Mucosa of stomach (tissue), 1 donor: ENCODE results near the gene ADRA2B.
"Not testable (repeated sequence)": the region's sequence is repeated elsewhere in the genome, so short reads cannot be mapped to it uniquely, and the experiment has no call there.

ENCODE experiments used
- H3K27me3 ChIP-seq: one replicate; pipeline ENCODE4 v1.7.0; 2013; ENCODE audit warnings: mild to moderate bottlenecking, low read length; ENCODE audit not compliant: control insufficient read depth, insufficient read depth
- H3K36me3 ChIP-seq: one replicate; pipeline ENCODE4 v1.7.0; 2013; ENCODE audit warnings: low read length; ENCODE audit not compliant: control insufficient read depth, insufficient read depth
- H3K4me1 ChIP-seq: one replicate; pipeline ENCODE4 v1.7.0; 2013; ENCODE audit warnings: mild to moderate bottlenecking, low read length; ENCODE audit not compliant: control insufficient read depth, insufficient read depth
- H3K4me3 ChIP-seq: one replicate; pipeline ENCODE4 v1.7.0; 2013; ENCODE audit warnings: low read length
- H3K9ac ChIP-seq: one replicate; pipeline ENCODE4 v1.7.0; 2013; ENCODE audit warnings: mild to moderate bottlenecking, low read length, moderate library complexity
- H3K9me3 ChIP-seq: one replicate; pipeline ENCODE4 v1.7.0; 2013; ENCODE audit warnings: mild to moderate bottlenecking, low read length, moderate library complexity; ENCODE audit not compliant: control insufficient read depth
- donor health status: Pancreatic carcinoma.

ADRA2B gene

DNA sequence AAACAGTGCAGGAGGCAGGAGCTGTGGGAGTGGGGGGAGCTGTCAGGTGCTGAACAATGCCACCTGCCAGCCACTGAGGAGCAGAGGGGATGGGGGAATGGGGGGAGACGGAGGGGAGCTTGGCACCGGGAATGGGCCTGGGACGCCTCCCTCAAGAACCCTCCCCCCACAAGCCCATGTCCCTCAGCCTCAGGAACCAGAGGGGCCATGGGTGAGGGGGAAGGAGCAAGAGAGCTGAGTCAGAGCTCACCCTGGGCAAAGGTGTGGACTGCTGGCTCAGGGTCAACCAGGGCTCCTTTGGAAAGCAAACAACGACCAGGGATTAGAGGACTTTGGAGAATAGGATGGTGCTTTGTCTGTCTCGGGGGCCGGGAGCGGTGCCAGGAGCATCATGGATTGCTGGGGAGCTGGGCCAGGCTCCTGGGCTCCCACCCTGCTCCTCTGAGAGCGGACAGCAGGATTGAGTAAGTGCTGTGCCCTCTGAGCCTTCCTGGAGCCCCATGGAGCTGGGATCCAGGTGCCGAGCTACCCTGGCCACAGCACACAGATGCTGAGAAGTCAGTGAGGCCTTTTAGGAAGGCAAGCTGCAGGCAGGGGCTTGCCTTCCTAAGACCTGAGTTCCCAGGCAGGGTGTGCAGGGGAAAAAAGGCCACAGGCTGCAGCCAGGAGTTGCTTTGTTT lies 48.3 kb downstream of the ADRA2B start:
- not testable (repeated sequence) for H3K36me3 ChIP-seq, H3K9ac ChIP-seq, H3K27me3 ChIP-seq, H3K9me3 ChIP-seq, H3K4me3 ChIP-seq, H3K4me1 ChIP-seq

DNA sequence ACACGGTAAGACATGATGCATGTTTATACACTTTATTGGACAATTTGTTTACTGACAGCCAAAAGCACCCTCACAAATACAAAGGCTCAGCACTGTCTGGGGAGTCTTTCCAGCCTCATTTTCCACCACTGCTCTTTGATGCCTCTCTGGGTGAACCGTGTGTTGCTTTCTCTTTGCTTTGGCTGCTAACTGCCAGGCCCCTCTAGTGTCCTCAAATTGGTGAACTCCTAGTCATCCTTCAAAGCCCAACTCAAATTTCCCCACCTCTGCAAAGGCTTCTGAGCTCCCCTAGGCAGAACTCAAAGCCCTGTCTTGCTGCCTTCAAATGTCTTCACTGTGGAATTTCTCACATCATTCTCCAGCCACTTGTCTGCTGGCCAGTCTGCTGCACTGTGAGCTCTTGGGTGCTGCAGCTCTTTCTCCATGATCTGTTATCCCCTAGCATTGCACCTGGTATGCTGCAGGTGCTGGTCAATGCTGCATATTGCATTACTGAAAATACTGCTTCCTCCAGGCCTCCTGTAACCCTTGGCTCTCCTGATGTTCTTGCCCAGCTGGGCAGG lies 49.2 kb downstream of the ADRA2B start:
- H3K4me3 ChIP-seq, H3K4me1 ChIP-seq, H3K9me3 ChIP-seq, H3K27me3 ChIP-seq, H3K36me3 ChIP-seq, H3K9ac ChIP-seq: not testable (repeated sequence)

- not testable (repeated sequence) for H3K36me3 ChIP-seq, H3K9ac ChIP-seq, H3K9me3 ChIP-seq, H3K27me3 ChIP-seq, H3K4me3 ChIP-seq, H3K4me1 ChIP-seq
Observed at GRCh38 chr2:96066511-96066910, 49.9 kb downstream of the ADRA2B start.

GRCh38 chr2:96065954-96066353 lies 50.4 kb downstream of the ADRA2B start:
- not testable (repeated sequence) for H3K4me1 ChIP-seq, H3K9me3 ChIP-seq, H3K4me3 ChIP-seq, H3K27me3 ChIP-seq, H3K36me3 ChIP-seq, H3K9ac ChIP-seq

- H3K9ac ChIP-seq = no peak overlapping the region
- no peaks in the 10 kb centered on the region for H3K27me3 ChIP-seq
- no peaks in the 10 kb centered on the region for H3K9me3 ChIP-seq
- no peak overlapping the region for H3K4me3 ChIP-seq
- H3K4me1 ChIP-seq = peaks cover 5% of the 10 kb centered on the region
- no peaks in the 10 kb centered on the region for H3K36me3 ChIP-seq
Observed at GRCh38 chr2:96065381-96065930, 50.9 kb downstream of the ADRA2B start.

DNA sequence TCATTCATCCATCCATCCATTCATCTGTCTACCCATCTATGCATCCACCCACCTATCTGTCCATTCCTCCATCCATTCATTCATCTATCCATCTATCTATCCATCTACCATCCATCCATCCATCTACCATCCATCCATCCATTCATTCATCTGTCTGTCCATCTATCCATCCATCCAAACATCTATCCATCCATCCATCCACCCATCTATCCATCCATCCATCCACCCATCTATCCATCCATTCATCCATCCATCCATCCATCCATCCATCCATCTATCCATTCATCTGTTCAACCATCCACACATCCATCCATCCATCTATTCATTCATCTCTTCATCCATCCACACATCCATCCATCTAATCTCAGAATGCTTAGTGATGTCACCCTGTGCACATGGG lies 51.6 kb downstream of the ADRA2B start:
- H3K27me3 ChIP-seq, H3K4me3 ChIP-seq, H3K4me1 ChIP-seq, H3K36me3 ChIP-seq, H3K9ac ChIP-seq, H3K9me3 ChIP-seq: not testable (repeated sequence)

DNA sequence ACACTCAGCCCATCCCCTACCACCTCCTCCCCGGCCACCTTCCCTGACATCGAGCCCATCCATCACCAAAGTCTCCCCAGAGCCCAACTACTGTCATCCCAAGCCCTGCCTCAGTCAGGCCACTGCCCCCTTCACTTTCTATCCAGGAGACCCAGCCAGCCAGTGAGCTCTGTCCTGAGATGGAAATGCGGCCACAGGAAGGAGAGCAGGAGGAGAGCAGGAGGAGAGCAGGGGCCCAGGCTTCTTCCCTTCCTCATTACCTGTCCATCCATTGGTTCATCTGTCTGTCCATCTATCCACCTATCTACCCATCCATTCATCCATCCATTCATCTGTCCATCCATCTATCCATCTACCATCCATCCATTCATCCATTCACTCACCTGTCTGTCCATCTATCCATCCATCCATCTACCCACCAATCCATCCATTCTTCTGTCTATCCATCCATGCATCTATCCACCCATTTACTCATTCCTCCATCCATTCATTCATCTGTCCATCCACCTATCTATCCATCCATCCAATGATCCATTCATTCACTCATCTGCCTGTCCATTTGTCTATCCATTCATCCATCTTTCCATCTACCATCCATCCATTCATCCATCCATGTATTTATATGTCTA lies 52.2 kb downstream of the ADRA2B start:
- H3K9me3 ChIP-seq, H3K4me3 ChIP-seq, H3K9ac ChIP-seq, H3K27me3 ChIP-seq, H3K4me1 ChIP-seq, H3K36me3 ChIP-seq: not testable (repeated sequence)

GRCh38 chr2:96063116-96063899 lies 53.1 kb downstream of the ADRA2B start:
- H3K4me3 ChIP-seq, H3K9me3 ChIP-seq, H3K36me3 ChIP-seq, H3K9ac ChIP-seq, H3K27me3 ChIP-seq, H3K4me1 ChIP-seq: not testable (repeated sequence)
